HepG2 (cell line): ENCODE results near the gene SMIM1. TPM values are rescaled to one million over a fixed set of nuclear protein-coding genes. Genes with fewer than 3 reads are reported as not detected.
A peak's percentile ranks its signal among the peaks of the same experiment; 100 is the strongest.

ENCODE experiments used
- ATAC-seq: fragments of 200-7000 bp; cut with Tn5 transposase; 3 replicates; pipeline ENCODE4 v1.9.1; 2020; ENCODE audit warnings: mild to moderate bottlenecking, moderate library complexity
- BruUV-seq: library from RNA; stranded (reverse); fragments of 400-500 nt; replicated peaks from 2 replicates; lab custom pipeline; 2021; lab: Mats Ljungman, UMichigan
- CTCF ChIA-PET: fragments of 300-600 bp; formaldehyde crosslinking; extraction: SDS; loops from one replicate; lab custom pipeline; 2021; ENCODE audit warnings: low total read pairs, inconsistent platforms, low intra/inter-chr PET ratio; lab: Yijun Ruan, JAX
- POLR2A ChIA-PET: fragments of 350-600 bp; sonication (Branson Sonifier 250); formaldehyde crosslinking; loops from one replicate; lab custom pipeline; 2020; ENCODE audit warnings: antibody characterized with exemption, inconsistent platforms; lab: Yijun Ruan, JAX
- DNase-seq: peaks from one replicate; pipeline ENCODE4 v3.0.0-alpha.2; 2015; ENCODE audit warnings: low spot score
- FAIRE-seq: peaks from 3 replicates; lab custom pipeline; 2011; peaks lifted over from hg19 to GRCh38; lab: Jason Lieb, UNC
- H2AFZ ChIP-seq: one replicate; pipeline ENCODE4 v1.6.1; 2011; ENCODE audit warnings: low read length, inconsistent platforms
- H3K27ac ChIP-seq: fragments of 300-600 bp; 3 replicates; pipeline ENCODE4 v1.8.0; 2011; ENCODE audit warnings: mixed run types, mild to moderate bottlenecking, mixed read lengths, low read length, inconsistent platforms; ENCODE audit not compliant: insufficient read depth; ENCODE audit errors: extremely low read length
- H3K27me3 ChIP-seq, 2 experiments: fragments of 200-600 bp in 1 of 2; 2 replicates in 1 of 2; 3 replicates in 1 of 2; pipeline versions ENCODE4 v1.6.0 to v1.8.0; 2011; ENCODE audit warnings: low read length in 2 of 2, mild to moderate bottlenecking in 2 of 2, moderate library complexity in 2 of 2, inconsistent platforms in 1 of 2; ENCODE audit not compliant: insufficient read depth in 2 of 2, control insufficient read depth in 1 of 2
- H3K36me3 ChIP-seq, 2 experiments: fragments of 200-600 bp in 1 of 2; replicated peaks in 1 of 2; 2 replicates in 1 of 2; 3 replicates in 1 of 2; pipeline versions ENCODE4 v1.5.1 to v1.8.0; 2011; ENCODE audit warnings: low read length in 2 of 2, inconsistent platforms in 1 of 2; ENCODE audit not compliant: insufficient read depth in 2 of 2, control insufficient read depth in 1 of 2
- H3K4me1 ChIP-seq: 2 replicates; pipeline ENCODE4 v1.5.1; 2012; ENCODE audit warnings: low read length, inconsistent platforms; ENCODE audit not compliant: insufficient read depth
- H3K4me2 ChIP-seq: 2 replicates; pipeline ENCODE4 v1.6.0; 2011; ENCODE audit warnings: low read depth, low read length, inconsistent platforms
- H3K4me3 ChIP-seq, 3 experiments: fragments of 200-600 bp in 1 of 3; sonication (generic), shearing (Covaris generic) in 1 of 3; replicated peaks in 1 of 3; 2 replicates each; pipeline ENCODE4 v1.5.1; 2011 to 2016; ENCODE audit warnings: low read length in 3 of 3, inconsistent platforms in 2 of 3, low read depth in 2 of 3, mild to moderate bottlenecking in 2 of 3, control low read depth in 1 of 3, mixed read lengths in 1 of 3; ENCODE audit not compliant: insufficient read depth in 1 of 3
- H3K79me2 ChIP-seq: one replicate; pipeline ENCODE4 v1.6.1; 2011; ENCODE audit warnings: low read length, inconsistent platforms; ENCODE audit not compliant: insufficient read depth
- H3K9ac ChIP-seq: 2 replicates; pipeline ENCODE4 v1.6.0; 2011; ENCODE audit warnings: mild to moderate bottlenecking, low read depth, low read length, inconsistent platforms; ENCODE audit not compliant: insufficient read depth
- H3K9me3 ChIP-seq: 2 replicates; pipeline ENCODE4 v1.5.1; 2012; ENCODE audit warnings: mild to moderate bottlenecking, low read length
- H4K20me1 ChIP-seq: 2 replicates; pipeline ENCODE4 v1.6.0; 2011; ENCODE audit warnings: inconsistent platforms, mild to moderate bottlenecking, low read length, moderate library complexity; ENCODE audit not compliant: insufficient read depth
- CTCF ChIP-seq: sonication (generic); formaldehyde crosslinking; IDR thresholded peaks from 2 replicates; pipeline ENCODE4 v1.5.0; 2020; ENCODE audit warnings: mild to moderate bottlenecking, missing genetic modification reagents, moderate library complexity
- NR2F6 ChIP-seq, 2 experiments: IDR thresholded peaks; 2 replicates each; pipeline ENCODE4 v1.6.1; 2016; ENCODE audit warnings: antibody characterized with exemption in 1 of 2, mild to moderate bottlenecking in 1 of 2
- SETDB1 ChIP-seq: sonication (generic); formaldehyde crosslinking; IDR thresholded peaks from 2 replicates; pipeline ENCODE4 v1.5.1; 2020; ENCODE audit warnings: missing genetic modification reagents, mild to moderate bottlenecking, borderline replicate concordance
- STAG1 ChIP-seq: sonication (generic); formaldehyde crosslinking; IDR thresholded peaks from 2 replicates; pipeline ENCODE4 v1.4.0; 2020; ENCODE audit warnings: missing genetic modification reagents
- ZNF770 ChIP-seq: sonication (generic); formaldehyde crosslinking; IDR thresholded peaks from 2 replicates; pipeline ENCODE4 v1.5.0; 2020; ENCODE audit warnings: mild to moderate bottlenecking, missing genetic modification reagents
- ZNF839 ChIP-seq: sonication (generic); formaldehyde crosslinking; IDR thresholded peaks from 2 replicates; pipeline ENCODE4 v1.4.0; 2020; ENCODE audit warnings: missing genetic modification reagents, mild to moderate bottlenecking, borderline replicate concordance
- WGBS: methylation state at CpG from one replicate; pipeline ENCODE4 v1.1.6; 2017; ENCODE audit warnings: low lambda C conversion rate; 5-methylcytosine and 5-hydroxymethylcytosine counted together
- in situ Hi-C: cut with HindIII; loops from 2 replicates; pipeline ENCODE4 v1.10.0; 2017; ENCODE audit warnings: low pct_unique_long_range_greater_than_20kb; ENCODE audit not compliant: extremely low pct_ligation_motif_present
- intact Hi-C: fragments of 100-400 bp; cut with micrococcal nuclease; formaldehyde crosslinking; loops from one replicate; pipeline ENCODE4 v1.10.0; 2022; ENCODE audit not compliant: unreplicated experiment
- polyA plus RNA-seq, 8 experiments: library from polyadenylated mRNA; depleted of rRNA in 3 of 8; stranded (reverse) in 7 of 8; unstranded in 1 of 8; fragments of >200 nt; fragmentation: Illumina TruSeq in 4 of 8; extraction: Trizol in 4 of 8; gene quantifications; 2 replicates each; pipeline versions ENCODE4 v1.2.1 to v1.2.3, GENCODE V29; 2011 to 2016; ENCODE audit warnings: low read depth in 4 of 8, missing spikeins in 1 of 8, mixed read lengths in 1 of 8; ENCODE audit not compliant: insufficient read depth in 1 of 8
- total RNA-seq, 5 experiments: library from RNA; depleted of rRNA; stranded (reverse); fragments of >200 nt; fragmentation: Illumina TruSeq; extraction: Trizol; gene quantifications; 2 replicates each; pipeline ENCODE4 v1.2.3, GENCODE V29; 2016; ENCODE audit warnings: low read depth in 1 of 5
- TF ChIP-seq, protein P1 (sequence below): sonication (generic); IDR thresholded peaks from 2 replicates; pipeline ENCODE4 v1.6.1; 2016; ENCODE audit warnings: low read depth, borderline replicate concordance

Gene SMIM1
- total and polyA plus RNA-seq, 2 of the 13 experiments (the other 11 are each of a cell fraction or from before 2014, with no cell fraction given) = 12.4 to 56.3 TPM

GRCh38 chr1:3725366-3725765 is 47.2 kb upstream of the SMIM1 start:
- Histone ChIP-seq H3K9ac (no peak overlapping the region), H3K27me3 (0 out of 5 replicates have a peak, but pooled peaks cover under 1 to 1% of the 10 kb centered on the region in 2 experiments), H3K79me2 (no peaks in the 10 kb centered on the region), H3K36me3 (no peaks in the 10 kb centered on the region), H3K9me3 (no peaks in the 10 kb centered on the region), H3K4me1 (no peaks in the 10 kb centered on the region), H3K4me2 (no peak overlapping the region), H4K20me1 (no peaks in the 10 kb centered on the region), H3K27ac (no peak overlapping the region)
- intact Hi-C loops (no loop called here), in situ Hi-C loops (no loop called here)
- DNase-seq (no peak), FAIRE-seq (no peak)
- no TSS peak for BruUV-seq
- 95% methylated on average over 2 of the region's 2 CpGs for WGBS
- TF ChIP-seq NR2F6 (IDR thresholded peaks at IDR 0.05) (no peak), NR2F6 (CRISPR knock-in tag; IDR thresholded peaks at IDR 0.05) (no peak), SETDB1 (CRISPR knock-in tag) (no peak)
- TF ChIP-seq, protein P1, sequence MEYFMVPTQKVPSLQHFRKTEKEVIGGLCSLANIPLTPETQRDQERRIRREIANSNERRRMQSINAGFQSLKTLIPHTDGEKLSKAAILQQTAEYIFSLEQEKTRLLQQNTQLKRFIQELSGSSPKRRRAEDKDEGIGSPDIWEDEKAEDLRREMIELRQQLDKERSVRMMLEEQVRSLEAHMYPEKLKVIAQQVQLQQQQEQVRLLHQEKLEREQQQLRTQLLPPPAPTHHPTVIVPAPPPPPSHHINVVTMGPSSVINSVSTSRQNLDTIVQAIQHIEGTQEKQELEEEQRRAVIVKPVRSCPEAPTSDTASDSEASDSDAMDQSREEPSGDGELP = no peak
- TF ChIP-seq, all 625 proteins: peak for 0
- ATAC-seq = no peak
- CTCF ChIA-PET = no interaction called here
- POLR2A ChIA-PET = no interaction called here
- Histone ChIP-seq H2AFZ (no peak overlapping the region), H3K4me3 (no peak overlapping the region)

DNA sequence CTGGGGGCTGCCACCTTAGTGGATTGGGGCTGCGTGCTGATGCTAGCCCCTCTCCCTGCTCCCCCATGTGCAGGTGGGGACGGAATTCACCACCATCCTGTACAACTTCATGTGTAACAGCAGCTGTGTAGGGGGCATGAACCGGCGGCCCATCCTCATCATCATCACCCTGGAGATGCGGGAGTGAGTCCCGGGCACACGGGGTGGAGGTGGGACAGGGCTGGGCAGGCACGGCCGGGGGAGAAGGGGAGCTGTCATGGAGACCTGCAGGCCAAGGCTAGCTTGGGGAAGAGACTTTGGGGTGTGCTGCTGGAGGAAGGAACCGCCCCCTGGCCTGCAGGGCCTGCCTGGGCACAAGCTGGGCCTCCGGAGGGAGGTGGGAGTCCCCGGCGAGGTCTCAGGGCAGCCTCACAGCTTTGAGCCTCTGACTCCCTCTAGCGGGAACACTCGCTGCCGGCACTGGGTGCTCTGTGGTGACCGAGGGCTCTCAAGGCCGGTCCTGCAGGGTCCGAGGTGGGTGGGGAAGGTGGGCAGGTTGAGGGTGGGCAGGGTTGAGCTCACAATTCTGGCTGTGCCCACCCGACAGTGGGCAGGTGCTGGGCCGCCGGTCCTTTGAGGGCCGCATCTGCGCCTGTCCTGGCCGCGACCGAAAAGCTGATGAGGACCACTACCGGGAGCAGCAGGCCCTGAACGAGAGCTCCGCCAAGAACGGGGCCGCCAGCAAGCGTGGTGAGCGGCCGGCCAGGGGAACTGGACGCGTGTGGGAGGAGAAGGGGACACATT is 45.3 kb upstream of the SMIM1 start:
- WGBS = 91% methylated on average over 19 of the region's 37 CpGs
- DNase-seq = no peak
- Histone ChIP-seq H3K9ac (no peak overlapping the region), H3K27me3 (no peaks in the 10 kb centered on the region), H4K20me1 (no peaks in the 10 kb centered on the region), H3K79me2 (no peaks in the 10 kb centered on the region), H2AFZ (no peak overlapping the region), H3K4me2 (no peak overlapping the region), H3K27ac (no peak overlapping the region), H3K36me3 (no peaks in the 10 kb centered on the region), H3K9me3 (no peaks in the 10 kb centered on the region), H3K4me3 (no peak overlapping the region), H3K4me1 (peaks cover 9% of the 10 kb centered on the region)
- in situ Hi-C loops = no loop called here
- TF ChIP-seq STAG1 (CRISPR knock-in tag) (peak; percentile 21; the same call in 1 of the 2 replicates), CTCF (CRISPR knock-in tag) (peak; percentile 56), ZNF839 (CRISPR knock-in tag) (no peak), ZNF770 (CRISPR knock-in tag) (peak; percentile 52; the same call in 1 of the 2 replicates)
- peak; percentile 36 for ATAC-seq
- no TSS peak for BruUV-seq
- intact Hi-C loops = no loop called here
- no peak for FAIRE-seq
- ChIA-PET CTCF (interaction anchor here (1.0 kb wide), 1 partner anchor 32 kb away, joined by 3 read pairs; no protein-coding TSS in a partner anchor), POLR2A (no interaction called here)
